HFF-Myc (cell line): ENCODE results near the gene TJP3.
"Not testable (repeated sequence)": the region's sequence is repeated elsewhere in the genome, so short reads cannot be mapped to it uniquely, and the experiment has no call there.

ENCODE experiments used
- DNase-seq: peaks from one replicate; pipeline ENCODE4 v3.0.0-alpha.2; 2011; ENCODE audit warnings: low read depth; ENCODE audit errors: extremely low read depth
- H3K4me3 ChIP-seq: replicated peaks from 2 replicates; pipeline ENCODE4 v1.5.1; 2011; ENCODE audit warnings: low read depth, mild to moderate bottlenecking, control low read depth, low read length
- TF ChIP-seq, protein P1 (sequence below): IDR thresholded peaks from 2 replicates; pipeline ENCODE4 v1.5.1; 2012; ENCODE audit warnings: mild to moderate bottlenecking, low read depth, low read length, control low read depth; ENCODE audit errors: missing control alignments

TJP3 gene

DNA sequence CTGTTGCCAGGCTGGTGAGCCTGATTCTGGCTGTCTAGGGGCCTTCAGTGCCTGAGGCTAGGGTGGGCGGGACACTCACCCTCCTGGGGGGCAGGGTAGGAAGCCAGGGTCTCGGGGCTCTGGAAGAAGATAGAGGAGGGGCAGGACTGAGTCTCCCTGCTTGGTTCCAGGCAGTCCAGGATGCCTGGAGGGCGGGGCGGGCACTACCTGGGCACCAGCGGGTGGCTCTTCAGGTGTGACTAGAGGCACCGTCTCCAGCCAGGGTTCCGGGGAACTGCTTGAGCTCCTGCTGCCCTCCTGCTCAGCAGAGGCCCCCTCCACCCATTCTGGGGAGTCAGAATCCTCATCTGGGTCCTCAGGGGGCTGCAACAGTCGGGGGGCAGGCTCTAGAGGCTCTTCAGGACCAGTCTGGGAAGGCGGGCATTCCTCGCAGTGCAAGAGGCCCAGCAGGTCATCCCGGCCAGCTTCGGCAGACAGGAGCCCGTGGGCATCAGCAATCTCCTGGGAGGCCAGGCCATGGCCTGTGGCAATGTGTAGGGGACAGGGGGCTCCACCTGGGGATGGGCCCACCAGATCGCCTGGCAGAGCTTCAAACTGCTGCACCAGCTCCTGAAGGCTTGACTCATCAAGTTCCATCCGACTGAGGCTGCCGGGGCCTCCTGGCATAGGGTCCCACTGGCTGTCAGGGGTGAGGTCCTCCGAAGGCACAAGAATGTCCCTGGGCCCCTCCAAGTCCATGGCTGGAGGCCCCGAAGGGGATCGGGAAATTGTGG, 51.5 kb downstream of the TJP3 start:
- DNase-seq: no peak
- TF ChIP-seq, protein P1, sequence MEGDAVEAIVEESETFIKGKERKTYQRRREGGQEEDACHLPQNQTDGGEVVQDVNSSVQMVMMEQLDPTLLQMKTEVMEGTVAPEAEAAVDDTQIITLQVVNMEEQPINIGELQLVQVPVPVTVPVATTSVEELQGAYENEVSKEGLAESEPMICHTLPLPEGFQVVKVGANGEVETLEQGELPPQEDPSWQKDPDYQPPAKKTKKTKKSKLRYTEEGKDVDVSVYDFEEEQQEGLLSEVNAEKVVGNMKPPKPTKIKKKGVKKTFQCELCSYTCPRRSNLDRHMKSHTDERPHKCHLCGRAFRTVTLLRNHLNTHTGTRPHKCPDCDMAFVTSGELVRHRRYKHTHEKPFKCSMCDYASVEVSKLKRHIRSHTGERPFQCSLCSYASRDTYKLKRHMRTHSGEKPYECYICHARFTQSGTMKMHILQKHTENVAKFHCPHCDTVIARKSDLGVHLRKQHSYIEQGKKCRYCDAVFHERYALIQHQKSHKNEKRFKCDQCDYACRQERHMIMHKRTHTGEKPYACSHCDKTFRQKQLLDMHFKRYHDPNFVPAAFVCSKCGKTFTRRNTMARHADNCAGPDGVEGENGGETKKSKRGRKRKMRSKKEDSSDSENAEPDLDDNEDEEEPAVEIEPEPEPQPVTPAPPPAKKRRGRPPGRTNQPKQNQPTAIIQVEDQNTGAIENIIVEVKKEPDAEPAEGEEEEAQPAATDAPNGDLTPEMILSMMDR: no peak
- H3K4me3 ChIP-seq: no peak overlapping the region

GRCh38 chr19:3760871-3761361, 52.7 kb downstream of the TJP3 start:
- peak overlapping the region; percentile 71 for H3K4me3 ChIP-seq
- no peak for DNase-seq
- TF ChIP-seq, protein P1: no peak

DNA sequence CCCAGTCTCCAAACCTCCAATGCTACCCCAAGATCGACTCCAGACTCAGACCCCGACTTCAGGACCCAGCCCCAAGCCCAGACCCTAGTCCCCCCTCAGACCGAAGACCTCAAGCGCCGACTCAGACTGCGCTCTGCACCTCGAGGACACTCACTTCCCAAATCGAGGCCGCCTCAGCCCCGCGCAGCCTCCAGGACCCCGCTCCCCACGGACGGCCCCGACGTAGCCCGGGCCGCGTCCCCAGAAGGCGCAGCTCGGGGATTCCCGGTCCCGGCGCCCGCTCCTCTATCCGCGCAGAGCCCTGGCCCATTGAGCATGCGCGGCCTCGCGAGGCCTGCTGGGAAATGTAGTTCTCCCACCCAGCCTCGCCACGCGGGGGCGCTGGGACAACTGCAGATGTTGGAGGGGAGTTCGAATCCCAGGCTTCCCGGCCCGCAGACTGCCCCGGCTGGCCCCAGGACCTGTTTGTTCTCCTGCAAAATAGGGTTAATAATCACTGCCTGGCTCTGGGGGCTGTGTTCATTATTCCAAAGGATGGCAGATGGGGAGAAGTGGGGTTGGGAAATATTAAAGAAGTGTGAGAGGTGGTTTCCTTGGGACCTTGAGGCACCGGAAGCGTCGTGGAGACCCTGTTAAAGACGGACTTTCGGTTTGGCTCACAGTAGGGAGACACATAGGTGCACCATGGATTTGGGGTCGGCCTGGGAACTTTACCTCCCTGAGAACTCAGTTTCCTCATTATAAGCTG, 53.4 kb downstream of the TJP3 start, which contains the start of gene APBA3:
Gene APBA3, minus strand, starts transcription at position 311 of the 748 bp plus-strand sequence. CDS start 1,428 bp downstream, outside the sequence.
- TF ChIP-seq, protein P1: peak; percentile 71
- peak; percentile 48 for DNase-seq

DNA sequence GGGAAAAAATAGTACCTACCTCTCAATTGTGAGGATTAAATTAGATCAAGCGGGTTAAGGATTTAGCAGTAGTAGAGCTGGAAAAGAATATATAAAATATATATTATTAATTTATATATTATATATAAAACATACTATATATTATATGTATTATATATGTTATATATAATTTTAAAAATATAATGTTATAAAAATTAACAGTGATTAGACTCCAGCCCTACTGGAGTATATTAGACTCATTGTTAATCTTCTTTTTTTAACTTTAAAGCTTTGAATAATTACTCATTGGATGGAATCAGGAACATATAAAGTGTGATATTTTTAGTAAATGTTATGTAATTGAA, 53.9 kb downstream of the TJP3 start:
- DNase-seq: no peak
- TF ChIP-seq, protein P1: no peak
- H3K4me3 ChIP-seq: peak overlapping the region; percentile 71

More for the DNA sequence above, 53.4 kb downstream of the TJP3 start, which contains the start of gene APBA3:
- peak within 1 kb of the TSS; percentile 71 for H3K4me3 ChIP-seq

GRCh38 chr19:3762501-3763459, 54.6 kb downstream of the TJP3 start, which contains the start of gene MRPL54:
TSS of gene MRPL54 (plus strand) at chr19:3762682. CDS start at chr19:3762701, 19 bp downstream.
- peak within 1 kb of the TSS; percentile 71 for H3K4me3 ChIP-seq
- TF ChIP-seq, protein P1: no peak
- DNase-seq: peak; percentile 96

- no peak for DNase-seq
- TF ChIP-seq, protein P1: no peak
- no peak overlapping the region for H3K4me3 ChIP-seq
Measured at GRCh38 chr19:3765121-3765520, 56.9 kb downstream of the TJP3 start.

- not testable (repeated sequence) for DNase-seq, H3K4me3 ChIP-seq
Measured at GRCh38 chr19:3765757-3766156, 57.6 kb downstream of the TJP3 start.
